Upper lobe of left lung (tissue), 6 donors: ENCODE results near the gene SPAM1. TPM values are rescaled to one million over a fixed set of nuclear protein-coding genes. Genes with fewer than 3 reads are reported as not detected.
"Not testable (repeated sequence)": the region's sequence is repeated elsewhere in the genome, so short reads cannot be mapped to it uniquely, and the experiment has no call there.

ENCODE experiments used
- ATAC-seq, 2 donors: fragments of 200-7000 bp; cut with Tn5 transposase; one replicate each; pipeline ENCODE4 v1.9.1; 2022; ENCODE audit warnings: mild to moderate bottlenecking in 2 of 2, moderate library complexity in 2 of 2; ENCODE audit not compliant: low FRiP score in 2 of 2
- DNase-seq, 2 donors: peaks; one replicate each; pipeline ENCODE4 v3.0.0-alpha.2; 2019 to 2020
- H3K27ac ChIP-seq, 4 donors: fragments of 200-600 bp; sonication (generic); one replicate each; pipeline ENCODE4 v1.5.1; 2016 to 2019
- H3K27me3 ChIP-seq, 4 donors: fragments of 200-600 bp; sonication (generic); one replicate each; pipeline ENCODE4 v1.5.1; 2017 to 2019
- H3K36me3 ChIP-seq, 4 donors: fragments of 200-600 bp; sonication (generic); one replicate each; pipeline ENCODE4 v1.5.1; 2016 to 2019
- H3K4me1 ChIP-seq, 4 donors: fragments of 200-600 bp; sonication (generic); one replicate each; pipeline ENCODE4 v1.5.1; 2018 to 2019
- H3K4me3 ChIP-seq, 4 donors: fragments of 200-600 bp; sonication (generic); one replicate each; pipeline ENCODE4 v1.5.1; 2017 to 2019; ENCODE audit warnings: mild to moderate bottlenecking in 2 of 4, moderate library complexity in 1 of 4
- H3K9me3 ChIP-seq, 4 donors: fragments of 200-600 bp; sonication (generic); one replicate each; pipeline ENCODE4 v1.5.1; 2018 to 2019
- CTCF ChIP-seq, 6 experiments: fragments of 450-650 bp in 4 of 6; fragments of 200-600 bp in 2 of 6; sonication (generic) in 2 of 6; IDR thresholded peaks; one replicate each; pipeline ENCODE4 v1.5.1; 2016 to 2019; ENCODE audit warnings: antibody characterized with exemption in 6 of 6
- EP300 ChIP-seq, 4 donors: sonication (generic); formaldehyde crosslinking; IDR thresholded peaks; one replicate each; pipeline ENCODE4 v1.5.1; 2017; ENCODE audit warnings: antibody characterized with exemption in 4 of 4, control low read depth in 2 of 4
- POLR2A ChIP-seq, 4 donors: fragments of 450-650 bp; IDR thresholded peaks; one replicate each; pipeline ENCODE4 v1.5.1; 2016 to 2017; ENCODE audit warnings: antibody characterized with exemption in 4 of 4, mild to moderate bottlenecking in 2 of 4
- POLR2AphosphoS5 ChIP-seq, 2 donors: sonication (generic); formaldehyde crosslinking; IDR thresholded peaks; one replicate each; pipeline ENCODE4 v1.5.1; 2017; ENCODE audit warnings: antibody characterized with exemption in 2 of 2
- WGBS, 2 donors: methylation state at CpG; one replicate each; pipeline ENCODE4 v1.1.5; 2017 to 2018; 5-methylcytosine and 5-hydroxymethylcytosine counted together
- total RNA-seq, 6 donors: library from RNA; depleted of rRNA in 4 of 6; stranded (reverse); fragments of >200 nt in 4 of 6; gene quantifications; one replicate each; pipeline versions ENCODE4 v1.1.0 to v1.2.1, GENCODE V29; 2016 to 2021
- donor health status: DM: no; HTN: no; CAD: no; lungs with moderate emphysema.
- donor health status: DM: no; HTN: yes; CAD: no; lungs with severe emphysema.

Gene SPAM1
- total RNA-seq, 6 donors from 2014 or later: not detected

DNA sequence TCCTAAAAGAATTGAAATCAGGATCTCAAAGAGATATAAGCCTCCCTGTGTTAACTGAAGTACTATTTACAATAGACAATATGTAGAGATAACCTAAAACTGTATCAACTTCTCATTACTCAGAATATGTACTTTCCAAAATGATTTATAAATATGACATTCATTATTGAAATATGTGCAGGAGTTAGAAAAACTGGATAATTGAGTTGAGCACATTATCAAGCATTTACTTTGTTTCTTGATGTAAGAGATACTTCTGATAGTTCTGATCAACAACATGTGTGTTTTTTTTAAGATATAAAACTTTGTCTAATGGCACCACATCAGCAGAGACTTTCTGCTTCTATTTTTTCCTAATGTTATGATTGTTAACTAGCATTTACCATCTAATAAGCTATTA is 41.9 kb upstream of the SPAM1 start:
- no peak for DNase-seq
- H3K4me3 ChIP-seq: no peak overlapping the region
- no peaks in the 10 kb centered on the region for H3K9me3 ChIP-seq
- H3K36me3 ChIP-seq: no peaks in the 10 kb centered on the region
- no peaks in the 10 kb centered on the region for H3K4me1 ChIP-seq
- TF ChIP-seq POLR2A (IDR thresholded peaks at IDR 0.05) (no peak), EP300 (IDR thresholded peaks at IDR 0.05) (no peak), CTCF (IDR thresholded peaks at IDR 0.05) (no peak), POLR2AphosphoS5 (IDR thresholded peaks at IDR 0.05) (no peak)
- H3K27ac ChIP-seq: no peak overlapping the region
- H3K27me3 ChIP-seq: no peaks in the 10 kb centered on the region
- no peak for ATAC-seq

GRCh38 chr7:123888192-123888591 is 36.8 kb upstream of the SPAM1 start:
- peaks cover 0 to 3% (median 0%) of the 10 kb centered on the region in 4 donors for H3K9me3 ChIP-seq
- H3K27me3 ChIP-seq: no peaks in the 10 kb centered on the region
- ATAC-seq: no peak

DNA sequence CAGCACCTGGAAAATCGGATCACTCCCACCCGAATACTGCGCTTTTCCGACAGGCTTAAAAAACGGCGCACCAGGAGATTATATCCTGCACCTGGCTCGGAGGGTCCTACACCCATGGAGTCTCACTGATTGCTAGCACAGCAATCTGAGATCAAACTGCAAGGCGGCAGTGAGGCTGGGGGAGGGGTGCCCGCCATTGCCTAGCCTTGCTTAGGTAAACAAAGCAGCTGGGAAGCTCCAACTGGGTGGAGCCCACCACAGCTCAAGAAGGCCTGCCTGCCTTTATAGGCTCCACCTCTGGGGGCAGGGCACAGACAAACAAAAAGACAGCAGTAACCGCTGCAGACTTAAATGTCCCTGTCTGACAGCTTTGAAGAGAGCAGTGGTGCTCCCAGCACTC is 30.3 kb upstream of the SPAM1 start:
- H3K4me1 ChIP-seq, H3K36me3 ChIP-seq, H3K4me3 ChIP-seq, DNase-seq, H3K27me3 ChIP-seq, H3K27ac ChIP-seq, H3K9me3 ChIP-seq, ATAC-seq: not testable (repeated sequence)
- 96% methylated on average over 4 to 10 of the region's 10 CpGs for WGBS, 2 donors

More at GRCh38 chr7:123888192-123888591, 36.8 kb upstream of the SPAM1 start:
- no peak for TF ChIP-seq POLR2AphosphoS5 (IDR thresholded peaks at IDR 0.05)
- no peak for TF ChIP-seq EP300 (IDR thresholded peaks at IDR 0.05)
- no peak for TF ChIP-seq POLR2A (IDR thresholded peaks at IDR 0.05)
- TF ChIP-seq CTCF (IDR thresholded peaks at IDR 0.05): no peak
- Histone ChIP-seq H3K27ac (no peak overlapping the region), H3K36me3 (no peaks in the 10 kb centered on the region), H3K4me1 (no peaks in the 10 kb centered on the region), H3K4me3 (no peak overlapping the region)
- DNase-seq: no peak

DNA sequence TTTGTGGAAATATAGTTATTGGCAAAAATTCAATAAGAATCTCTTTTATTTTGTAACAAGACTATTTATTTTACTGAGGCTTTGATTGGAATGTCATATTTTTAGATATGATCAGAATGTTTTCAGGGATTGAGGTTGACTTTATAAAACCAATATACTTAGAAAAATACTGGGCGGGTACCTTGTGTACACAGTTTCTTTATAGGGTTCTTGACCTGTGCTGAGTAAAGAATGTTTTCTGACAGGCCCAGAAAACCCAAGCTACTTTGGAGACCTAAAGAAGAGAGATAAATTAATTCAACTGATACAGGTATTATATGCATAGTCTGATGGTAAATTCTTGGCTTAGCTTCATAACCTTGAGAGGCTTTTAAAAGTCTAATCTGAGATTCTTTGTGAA is 23.9 kb upstream of the SPAM1 start:
- Histone ChIP-seq H3K4me1 (no peaks in the 10 kb centered on the region), H3K4me3 (no peak overlapping the region), H3K36me3 (no peaks in the 10 kb centered on the region), H3K27ac (no peak overlapping the region), H3K27me3 (no peaks in the 10 kb centered on the region), H3K9me3 (no peaks in the 10 kb centered on the region)
- TF ChIP-seq POLR2A (IDR thresholded peaks at IDR 0.05) (no peak), CTCF (IDR thresholded peaks at IDR 0.05) (no peak), EP300 (IDR thresholded peaks at IDR 0.05) (no peak), POLR2AphosphoS5 (IDR thresholded peaks at IDR 0.05) (no peak)
- ATAC-seq (no peak), DNase-seq (no peak)
- WGBS, 2 donors: 46 to 66% methylated on average over 1 of the region's 1 CpG

- Histone ChIP-seq H3K27me3 (no peaks in the 10 kb centered on the region), H3K27ac (no peak overlapping the region), H3K36me3 (no peaks in the 10 kb centered on the region), H3K4me1 (no peaks in the 10 kb centered on the region), H3K9me3 (no peaks in the 10 kb centered on the region), H3K4me3 (no peak overlapping the region)
- ATAC-seq (peak in 1 of 2 donors; percentile 20), DNase-seq (no peak)
- no peak for TF ChIP-seq POLR2AphosphoS5 (IDR thresholded peaks at IDR 0.05)
Measured at GRCh38 chr7:123905714-123906113, 19.3 kb upstream of the SPAM1 start.

- Histone ChIP-seq H3K27ac (peak overlapping the region in 1 of 4 donors; percentile 35), H3K4me1 (no peaks in the 10 kb centered on the region), H3K27me3 (no peaks in the 10 kb centered on the region), H3K9me3 (no peaks in the 10 kb centered on the region), H3K4me3 (no peak overlapping the region), H3K36me3 (no peaks in the 10 kb centered on the region)
- 27 to 29% methylated on average over 2 of the region's 2 CpGs for WGBS, 2 donors
- TF ChIP-seq EP300 (IDR thresholded peaks at IDR 0.05) (no peak), CTCF (IDR thresholded peaks at IDR 0.05) (peak in 2 of 6 experiments; percentile 17 to 24)
- no peak for DNase-seq
- peak in 1 of 2 donors; percentile 56 for ATAC-seq
Measured at GRCh38 chr7:123916240-123916724, 8.8 kb upstream of the SPAM1 start.
